GM23248 (cell line): ENCODE measurements around the gene ERGIC2. TPM values are rescaled to one million over a fixed set of nuclear protein-coding genes. Genes with fewer than 3 reads are reported as not detected.

ENCODE experiments used
- DNase-seq: peaks from one replicate; pipeline ENCODE4 v3.0.0-alpha.2; 2015
- H2AFZ ChIP-seq: fragments of 200-600 bp; sonication (generic); 2 replicates; pipeline ENCODE4 v1.6.1; 2016; ENCODE audit warnings: antibody characterized with exemption
- H3F3A ChIP-seq: fragments of 200-600 bp; sonication (generic); 2 replicates; pipeline ENCODE4 v1.6.1; 2016; ENCODE audit warnings: mild to moderate bottlenecking, antibody characterized with exemption, mixed run types; ENCODE audit not compliant: insufficient read depth
- H3K27ac ChIP-seq: fragments of 200-600 bp; sonication (generic); 2 replicates; pipeline ENCODE4 v1.5.1; 2016; ENCODE audit warnings: mild to moderate bottlenecking
- H3K27me3 ChIP-seq: fragments of 200-600 bp; sonication (generic); replicated peaks from 2 replicates; pipeline ENCODE4 v1.6.1; 2016; ENCODE audit warnings: mild to moderate bottlenecking; ENCODE audit not compliant: insufficient read depth
- H3K36me3 ChIP-seq: fragments of 200-600 bp; sonication (generic); 2 replicates; pipeline ENCODE4 v1.6.1; 2016; ENCODE audit warnings: low read depth, mild to moderate bottlenecking
- H3K4me1 ChIP-seq: fragments of 200-600 bp; sonication (generic); 2 replicates; pipeline ENCODE4 v1.6.1; 2016; ENCODE audit warnings: mild to moderate bottlenecking; ENCODE audit not compliant: insufficient read depth
- H3K4me2 ChIP-seq: fragments of 200-600 bp; sonication (generic); one replicate; pipeline ENCODE4 v1.6.1; 2016; ENCODE audit warnings: mild to moderate bottlenecking; ENCODE audit not compliant: unreplicated experiment
- H3K4me3 ChIP-seq: fragments of 200-600 bp; sonication (generic); 2 replicates; pipeline ENCODE4 v1.5.1; 2016; ENCODE audit warnings: mild to moderate bottlenecking
- H3K79me2 ChIP-seq: fragments of 200-600 bp; sonication (generic); 2 replicates; pipeline ENCODE4 v1.6.1; 2016; ENCODE audit warnings: mild to moderate bottlenecking; ENCODE audit not compliant: insufficient read depth
- H3K9ac ChIP-seq: fragments of 200-600 bp; sonication (generic); 2 replicates; pipeline ENCODE4 v1.6.1; 2016; ENCODE audit warnings: mild to moderate bottlenecking
- H3K9me2 ChIP-seq: fragments of 200-600 bp; sonication (generic); 2 replicates; pipeline ENCODE4 v1.6.1; 2016; ENCODE audit warnings: mixed run types, mild to moderate bottlenecking, moderate library complexity; ENCODE audit not compliant: insufficient read depth
- H3K9me3 ChIP-seq: fragments of 200-600 bp; sonication (generic); one replicate; pipeline ENCODE4 v1.6.1; 2017; ENCODE audit warnings: low read depth
- H4K20me1 ChIP-seq: fragments of 200-600 bp; sonication (generic); 2 replicates; pipeline ENCODE4 v1.6.0; 2016; ENCODE audit not compliant: insufficient read depth
- EZH2 ChIP-seq: fragments of 200-600 bp; sonication (generic); IDR thresholded peaks from 2 replicates; pipeline ENCODE4 v1.6.1; 2018; ENCODE audit warnings: antibody characterized with exemption, mild to moderate bottlenecking; ENCODE audit not compliant: insufficient read depth, poor library complexity, severe bottlenecking
- EZH2phosphoT487 ChIP-seq: fragments of 200-600 bp; sonication (generic); IDR thresholded peaks from 2 replicates; pipeline ENCODE4 v1.6.1; 2018; ENCODE audit warnings: antibody characterized with exemption, moderate library complexity, mild to moderate bottlenecking, low read depth; ENCODE audit not compliant: insufficient read depth
- WGBS, 2 experiments: methylation state at CpG; one replicate each; pipeline ENCODE4 v1.1.6; 2015 to 2017; ENCODE audit warnings: low lambda C conversion rate in 2 of 2, low coverage in 1 of 2; ENCODE audit errors: missing lambda C conversion rate in 2 of 2; 5-methylcytosine and 5-hydroxymethylcytosine counted together
- in situ Hi-C: fragments of 300-500 bp; cut with MboI; formaldehyde crosslinking; loops from 2 replicates; pipeline ENCODE4 v1.15.0; 2020
- polyA plus RNA-seq: library from polyadenylated mRNA; unstranded; fragments of >200 nt; fragmentation: Nextera tagmentation; extraction: Ambion mirVana; gene quantifications from 2 replicates; pipeline ENCODE4 v1.2.1, GENCODE V29; 2016
- total RNA-seq: library from RNA; depleted of rRNA; stranded (reverse); fragments of >200 nt; shearing (Covaris generic); gene quantifications from 2 replicates; pipeline ENCODE4 v1.2.3, GENCODE V29; 2014

ERGIC2 gene
- total and polyA plus RNA-seq, 2 experiments from 2014 or later = 171 to 179 TPM

GRCh38 chr12:29316752-29317151 lies 64.2 kb downstream of the ERGIC2 start:
- H3K4me2 ChIP-seq = peak overlapping the region; percentile 55
- in situ Hi-C loops = no loop called here
- WGBS, 2 experiments = 44 to 50% methylated on average over 4 of the region's 4 CpGs

GRCh38 chr12:29314416-29314815 lies 66.6 kb downstream of the ERGIC2 start:
- no peak overlapping the region for H2AFZ ChIP-seq
- H3K27ac ChIP-seq = no peak overlapping the region
- no peaks in the 10 kb centered on the region for H3K79me2 ChIP-seq
- no peak for DNase-seq
- 29 to 35% methylated on average over 2 of the region's 2 CpGs for WGBS, 2 experiments
- H3K27me3 ChIP-seq = no peaks in the 10 kb centered on the region
- in situ Hi-C loops = no loop called here
- H3K4me2 ChIP-seq = no peak overlapping the region
- H3K4me1 ChIP-seq = peaks cover 18% of the 10 kb centered on the region
- no peaks in the 10 kb centered on the region for H3K9me2 ChIP-seq
- H3K36me3 ChIP-seq = no peaks in the 10 kb centered on the region
- H3K9me3 ChIP-seq = no peaks in the 10 kb centered on the region
- no peak overlapping the region for H3K9ac ChIP-seq
- no peaks in the 10 kb centered on the region for H4K20me1 ChIP-seq
- no peak for TF ChIP-seq EZH2phosphoT487
- TF ChIP-seq EZH2 = no peak
- H3K4me3 ChIP-seq = no peak overlapping the region
- H3F3A ChIP-seq = peaks cover 23% of the 10 kb centered on the region

More at GRCh38 chr12:29316752-29317151, 64.2 kb downstream of the ERGIC2 start:
- Histone ChIP-seq H3K27ac (peak overlapping the region; percentile 13; the same call in 1 of the 2 replicates), H3K9ac (no peak overlapping the region), H3K79me2 (no peaks in the 10 kb centered on the region), H3K9me3 (no peaks in the 10 kb centered on the region), H3K27me3 (no peaks in the 10 kb centered on the region), H3K4me3 (no peak overlapping the region), H2AFZ (no peak overlapping the region), H4K20me1 (no peaks in the 10 kb centered on the region), H3K4me1 (peaks cover 37% of the 10 kb centered on the region), H3F3A (peaks cover 42% of the 10 kb centered on the region), H3K36me3 (no peaks in the 10 kb centered on the region), H3K9me2 (no peaks in the 10 kb centered on the region)
- no peak for TF ChIP-seq EZH2phosphoT487
- no peak for TF ChIP-seq EZH2
- peak; percentile 74 for DNase-seq

- H3F3A ChIP-seq = no peaks in the 10 kb centered on the region
- no peak overlapping the region for H2AFZ ChIP-seq
- no peaks in the 10 kb centered on the region for H4K20me1 ChIP-seq
- 95 to 97% methylated on average over 4 of the region's 4 CpGs for WGBS, 2 experiments
- no peaks in the 10 kb centered on the region for H3K9me2 ChIP-seq
- in situ Hi-C loops = no loop called here
- H3K79me2 ChIP-seq = no peaks in the 10 kb centered on the region
- TF ChIP-seq EZH2 = no peak
- TF ChIP-seq EZH2phosphoT487 = no peak
- no peaks in the 10 kb centered on the region for H3K9me3 ChIP-seq
- H3K9ac ChIP-seq = no peak overlapping the region
- DNase-seq = no peak
- no peak overlapping the region for H3K27ac ChIP-seq
- no peak overlapping the region for H3K4me3 ChIP-seq
- H3K27me3 ChIP-seq = no peaks in the 10 kb centered on the region
- H3K4me2 ChIP-seq = no peak overlapping the region
- no peaks in the 10 kb centered on the region for H3K36me3 ChIP-seq
- H3K4me1 ChIP-seq = no peaks in the 10 kb centered on the region
Observed at GRCh38 chr12:29310899-29311298, 70.1 kb downstream of the ERGIC2 start.

GRCh38 chr12:29309320-29309902 lies 71.6 kb downstream of the ERGIC2 start:
- H4K20me1 ChIP-seq = no peaks in the 10 kb centered on the region
- H3K79me2 ChIP-seq = no peaks in the 10 kb centered on the region
- H3K27ac ChIP-seq = no peak overlapping the region
- no peak for TF ChIP-seq EZH2phosphoT487
- no peak for TF ChIP-seq EZH2
- H3K4me3 ChIP-seq = no peak overlapping the region
- H3K9me2 ChIP-seq = no peaks in the 10 kb centered on the region
- H3F3A ChIP-seq = no peaks in the 10 kb centered on the region
- H3K9me3 ChIP-seq = no peaks in the 10 kb centered on the region
- in situ Hi-C loops = no loop called here
- no peaks in the 10 kb centered on the region for H3K27me3 ChIP-seq
- no peak overlapping the region for H3K4me2 ChIP-seq
- WGBS, 2 experiments = 75 to 83% methylated on average over 4 of the region's 4 CpGs
- H2AFZ ChIP-seq = no peak overlapping the region
- no peaks in the 10 kb centered on the region for H3K4me1 ChIP-seq
- no peak overlapping the region for H3K9ac ChIP-seq
- no peaks in the 10 kb centered on the region for H3K36me3 ChIP-seq
- peak; percentile 47 for DNase-seq
